NCI-H146 treated with DMSO at 0.1 percent for 48 hours (cell line): ENCODE results near the gene ZNF337.
"Not testable (repeated sequence)": the region's sequence is repeated elsewhere in the genome, so short reads cannot be mapped to it uniquely, and the experiment has no call there.

Experiments
- DNase-seq: peaks from one replicate; lab custom pipeline; 2025; ENCODE audit not compliant: unreplicated experiment; lab: John Stamatoyannopoulos, UW

ZNF337 gene

GRCh38 chr20:25630615-25631014 lies 66.0 kb downstream of the ZNF337 start:
- not testable (repeated sequence) for DNase-seq

GRCh38 chr20:25629816-25630499 lies 66.7 kb downstream of the ZNF337 start:
- DNase-seq = no peak

DNA sequence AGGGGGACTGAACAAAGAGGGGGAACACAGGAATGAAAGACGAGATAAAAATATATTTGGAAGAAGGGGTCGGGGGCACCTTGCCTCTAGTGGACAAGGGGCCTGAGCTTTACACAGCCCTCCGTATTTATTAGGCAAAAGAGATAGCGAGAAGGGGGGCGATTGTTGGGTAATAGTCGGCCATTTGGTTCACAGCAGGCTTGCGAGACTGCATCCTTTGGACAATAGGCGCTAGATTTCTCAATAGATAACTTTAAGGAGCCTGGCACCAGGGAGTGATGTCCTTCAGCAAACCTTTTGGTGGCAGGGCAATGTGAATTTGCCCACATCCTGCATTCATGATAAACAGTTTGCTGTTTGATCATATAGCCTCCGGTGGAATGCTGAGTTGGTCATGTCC lies 69.9 kb downstream of the ZNF337 start:
- DNase-seq = no peak

DNA sequence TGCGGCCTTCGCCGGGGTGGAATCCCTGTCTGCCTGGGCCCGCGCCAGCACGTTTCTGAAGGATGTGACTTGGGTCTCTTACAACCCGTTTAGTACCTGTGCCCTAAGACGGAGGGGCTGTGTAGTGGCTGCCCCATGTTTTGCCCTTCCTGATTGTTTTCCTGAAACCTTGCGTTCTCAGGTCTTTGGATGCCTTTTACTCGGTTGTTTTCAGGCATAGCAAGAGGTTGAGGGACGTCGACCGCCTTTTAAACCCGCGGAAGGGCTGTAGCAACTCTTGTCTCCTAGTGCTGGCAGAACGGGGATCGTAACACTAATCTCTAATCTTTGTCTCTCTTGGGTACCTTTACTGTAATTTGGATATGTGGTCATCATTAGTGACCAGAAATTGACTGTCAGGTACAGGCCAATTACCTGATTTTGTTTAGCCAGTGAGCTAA lies 72.1 kb downstream of the ZNF337 start:
- no peak for DNase-seq
